Astrocyte (in vitro differentiated cells and primary cell): ENCODE results near the gene NEK10. TPM values are rescaled to one million over a fixed set of nuclear protein-coding genes. Genes with fewer than 3 reads are reported as not detected.

Experiments
- DNase-seq: peaks from one replicate; pipeline ENCODE4 v3.0.0-alpha.2; 2010; ENCODE audit warnings: low read depth
- FAIRE-seq: peaks from 2 replicates; lab custom pipeline; 2011; peaks lifted over from hg19 to GRCh38; lab: Jason Lieb, UNC
- H2AFZ ChIP-seq: 2 replicates; pipeline ENCODE4 v1.6.0; 2012; ENCODE audit warnings: low read depth, low read length, inconsistent platforms
- H3K27ac ChIP-seq: 2 replicates; pipeline ENCODE4 v1.5.1; 2011; ENCODE audit warnings: low read depth, low read length, inconsistent platforms
- H3K27me3 ChIP-seq: 2 replicates; pipeline ENCODE4 v1.6.0; 2011; ENCODE audit warnings: low read length, inconsistent platforms; ENCODE audit not compliant: insufficient read depth
- H3K36me3 ChIP-seq: 2 replicates; pipeline ENCODE4 v1.5.1; 2011; ENCODE audit warnings: low read length, inconsistent platforms; ENCODE audit not compliant: insufficient read depth
- H3K4me1 ChIP-seq: 2 replicates; pipeline ENCODE4 v1.5.1; 2011; ENCODE audit warnings: low read length, inconsistent platforms; ENCODE audit not compliant: insufficient read depth
- H3K4me2 ChIP-seq: 2 replicates; pipeline ENCODE4 v1.6.0; 2012; ENCODE audit warnings: low read length, inconsistent platforms
- H3K4me3 ChIP-seq: 2 replicates; pipeline ENCODE4 v1.5.1; 2011; ENCODE audit warnings: low read depth, mild to moderate bottlenecking, low read length, inconsistent platforms; ENCODE audit not compliant: insufficient read depth
- H3K79me2 ChIP-seq: 2 replicates; pipeline ENCODE4 v1.6.0; 2012; ENCODE audit warnings: mild to moderate bottlenecking, low read length, inconsistent platforms; ENCODE audit not compliant: insufficient read depth
- H3K9ac ChIP-seq: 2 replicates; pipeline ENCODE4 v1.6.0; 2012; ENCODE audit warnings: mild to moderate bottlenecking, low read length, inconsistent platforms
- H3K9me3 ChIP-seq: 2 replicates; pipeline ENCODE4 v1.5.1; 2012; ENCODE audit warnings: low read depth, mild to moderate bottlenecking, low read length, inconsistent platforms; ENCODE audit not compliant: insufficient read depth
- H4K20me1 ChIP-seq: 2 replicates; pipeline ENCODE4 v1.6.0; 2012; ENCODE audit warnings: low read length, inconsistent platforms; ENCODE audit not compliant: insufficient read depth
- H3K27ac Mint-ChIP-seq: one replicate; pipeline ENCODE4 v1.8.0; 2021; ENCODE audit warnings: mild to moderate bottlenecking, mixed read lengths; ENCODE audit not compliant: unreplicated experiment
- H3K27me3 Mint-ChIP-seq: one replicate; pipeline ENCODE4 v1.8.0; 2021; ENCODE audit warnings: low read depth, mixed read lengths; ENCODE audit not compliant: unreplicated experiment
- H3K36me3 Mint-ChIP-seq: one replicate; pipeline ENCODE4 v1.8.0; 2021; ENCODE audit warnings: low read depth, mixed read lengths; ENCODE audit not compliant: unreplicated experiment
- H3K4me1 Mint-ChIP-seq: one replicate; pipeline ENCODE4 v1.8.0; 2021; ENCODE audit warnings: low read depth, mixed read lengths; ENCODE audit not compliant: unreplicated experiment
- H3K4me3 Mint-ChIP-seq: one replicate; pipeline ENCODE4 v1.8.0; 2021; ENCODE audit warnings: mild to moderate bottlenecking, moderate library complexity, mixed read lengths; ENCODE audit not compliant: unreplicated experiment
- H3K9me3 Mint-ChIP-seq: one replicate; pipeline ENCODE4 v1.8.0; 2021; ENCODE audit warnings: mild to moderate bottlenecking, mixed read lengths; ENCODE audit not compliant: unreplicated experiment
- CTCF ChIP-seq: IDR thresholded peaks from 2 replicates; pipeline ENCODE4 v1.5.1; 2011; ENCODE audit warnings: low read depth, mild to moderate bottlenecking, inconsistent platforms, low read length, moderate library complexity; ENCODE audit not compliant: insufficient read depth
- EZH2 ChIP-seq: IDR thresholded peaks from 2 replicates; pipeline ENCODE4 v1.6.1; 2012; ENCODE audit warnings: mild to moderate bottlenecking, low read length, inconsistent platforms; ENCODE audit not compliant: insufficient read depth
- total RNA-seq: library from RNA; stranded (reverse); gene quantifications from 2 replicates; pipeline ENCODE4 v1.2.1, GENCODE V29; 2021

Gene NEK10
- total RNA-seq, 1 donor from 2014 or later = 3.2 TPM

DNA sequence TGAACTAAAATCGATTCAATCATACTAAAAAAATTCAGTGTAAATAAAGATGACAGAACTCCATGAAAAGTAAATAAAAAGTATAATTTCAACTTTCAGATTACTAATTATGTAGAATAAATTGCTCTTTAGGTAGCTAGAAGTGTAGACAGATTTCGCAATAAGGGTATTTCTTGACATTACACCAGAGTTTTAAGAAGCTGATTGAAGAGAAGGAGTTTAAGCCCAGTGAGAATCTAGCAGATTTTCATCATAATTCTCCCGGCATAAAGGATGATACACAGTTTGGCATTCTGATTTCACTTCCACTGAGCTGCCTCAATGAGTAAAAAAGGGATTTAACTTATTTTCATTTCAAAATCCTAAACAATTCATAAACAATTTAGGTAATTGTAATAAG, 259.2 kb downstream of the NEK10 start:
- no peaks in the 10 kb centered on the region for H3K36me3 Mint-ChIP-seq
- no peak overlapping the region for H3K4me3 Mint-ChIP-seq

GRCh38 chr3:27108322-27108721, 260.9 kb downstream of the NEK10 start:
- no peaks in the 10 kb centered on the region for H4K20me1 ChIP-seq
- no peaks in the 10 kb centered on the region for H3K4me1 Mint-ChIP-seq
- no peak overlapping the region for H2AFZ ChIP-seq
- no peak overlapping the region for H3K27ac ChIP-seq
- FAIRE-seq (no peak), DNase-seq (no peak)
- H3K27ac Mint-ChIP-seq = no peak overlapping the region
- H3K4me2 ChIP-seq = no peak overlapping the region
- H3K4me1 ChIP-seq = no peaks in the 10 kb centered on the region
- no peaks in the 10 kb centered on the region for H3K9me3 ChIP-seq
- no peaks in the 10 kb centered on the region for H3K36me3 ChIP-seq
- no peak overlapping the region for H3K9ac ChIP-seq
- H3K27me3 ChIP-seq = no peaks in the 10 kb centered on the region
- no peaks in the 10 kb centered on the region for H3K9me3 Mint-ChIP-seq
- H3K4me3 Mint-ChIP-seq = no peak overlapping the region
- TF ChIP-seq EZH2 (no peak), CTCF (no peak)
- no peaks in the 10 kb centered on the region for H3K79me2 ChIP-seq
- no peaks in the 10 kb centered on the region for H3K27me3 Mint-ChIP-seq
- H3K4me3 ChIP-seq = no peak overlapping the region
- no peaks in the 10 kb centered on the region for H3K36me3 Mint-ChIP-seq

More for the DNA sequence above, 259.2 kb downstream of the NEK10 start:
- Histone ChIP-seq H3K4me2 (no peak overlapping the region), H3K36me3 (no peaks in the 10 kb centered on the region), H3K9me3 (no peaks in the 10 kb centered on the region), H3K27ac (no peak overlapping the region), H3K4me1 (no peaks in the 10 kb centered on the region), H3K27me3 (no peaks in the 10 kb centered on the region), H3K9ac (no peak overlapping the region), H3K79me2 (no peaks in the 10 kb centered on the region), H2AFZ (no peak overlapping the region), H4K20me1 (no peaks in the 10 kb centered on the region), H3K4me3 (no peak overlapping the region)
- Mint-ChIP-seq H3K4me1 (peaks cover 3% of the 10 kb centered on the region), H3K27ac (no peak overlapping the region), H3K9me3 (no peaks in the 10 kb centered on the region), H3K27me3 (no peaks in the 10 kb centered on the region)
- FAIRE-seq (no peak), DNase-seq (no peak)
- TF ChIP-seq CTCF (no peak), EZH2 (no peak)

GRCh38 chr3:27105904-27106303, 263.3 kb downstream of the NEK10 start:
- Histone ChIP-seq H3K36me3 (no peaks in the 10 kb centered on the region), H3K9me3 (no peaks in the 10 kb centered on the region), H3K79me2 (no peaks in the 10 kb centered on the region), H3K27me3 (no peaks in the 10 kb centered on the region), H3K4me3 (no peak overlapping the region), H3K27ac (no peak overlapping the region), H3K4me1 (no peaks in the 10 kb centered on the region), H3K9ac (no peak overlapping the region), H4K20me1 (no peaks in the 10 kb centered on the region), H3K4me2 (no peak overlapping the region), H2AFZ (no peak overlapping the region)
- no peak for FAIRE-seq
- no peaks in the 10 kb centered on the region for H3K4me1 Mint-ChIP-seq
- H3K9me3 Mint-ChIP-seq = no peaks in the 10 kb centered on the region
- H3K4me3 Mint-ChIP-seq = no peak overlapping the region
- H3K27me3 Mint-ChIP-seq = no peaks in the 10 kb centered on the region
- no peak for DNase-seq
- H3K36me3 Mint-ChIP-seq = no peaks in the 10 kb centered on the region
- H3K27ac Mint-ChIP-seq = no peak overlapping the region
- TF ChIP-seq EZH2 (no peak), CTCF (no peak)
